ENCODE results near the gene MBL2.
A peak's percentile ranks its signal among the peaks of the same experiment; 100 is the strongest.

The MBL2 gene

DNA sequence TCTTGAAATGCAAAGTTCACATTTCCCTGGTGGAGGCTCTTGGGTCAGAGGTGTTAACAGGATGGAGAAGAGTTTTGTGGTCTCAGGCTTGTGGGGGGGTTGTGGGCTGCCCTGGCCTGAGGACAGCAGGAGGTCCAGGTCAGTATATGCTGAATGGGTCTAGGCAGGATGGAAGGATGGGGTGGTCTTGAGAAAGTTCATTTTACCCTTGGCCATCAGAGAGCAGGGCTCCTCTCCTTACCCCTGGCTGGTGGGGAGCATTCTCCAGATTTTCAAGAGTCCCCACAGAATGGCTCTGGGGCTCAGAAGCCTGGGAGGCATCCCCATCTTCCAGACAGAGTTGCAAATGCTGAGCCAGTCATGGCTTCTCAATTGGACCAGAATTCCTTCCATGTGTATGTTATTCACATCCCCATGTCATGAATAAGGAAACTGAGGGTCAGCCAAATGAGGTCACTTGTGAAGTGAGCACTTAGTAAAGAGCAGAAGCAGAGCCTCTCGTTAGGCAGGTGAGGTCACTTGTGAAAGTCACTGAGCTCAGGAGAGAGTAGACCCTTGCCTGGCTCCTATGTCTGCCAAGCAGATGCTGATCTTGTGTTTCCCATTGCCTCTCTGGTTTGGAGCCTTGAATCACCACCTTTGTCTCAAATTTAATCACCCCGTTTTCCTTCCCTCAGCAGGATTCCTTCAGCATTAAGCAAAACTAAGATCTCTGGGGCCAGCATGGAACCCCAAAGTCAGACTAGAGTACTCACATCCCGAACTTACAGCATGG, 33.0 kb downstream of the MBL2 start:
- FAIRE-seq, result no peak

GRCh38 chr10:52738951-52739350, 33.6 kb downstream of the MBL2 start:
- no peak for FAIRE-seq

GRCh38 chr10:52729271-52730104, 43.1 kb downstream of the MBL2 start:
- peak; percentile 86 for FAIRE-seq

GRCh38 chr10:52720018-52720417, 52.6 kb downstream of the MBL2 start:
- no peak for FAIRE-seq
